PC-3 (cell line): ENCODE measurements around the gene DUOX1. TPM values are rescaled to one million over a fixed set of nuclear protein-coding genes. Genes with fewer than 3 reads are reported as not detected.

Experiments
- ATAC-seq: fragments of 200-7000 bp; cut with Tn5 transposase; 2 replicates; pipeline ENCODE4 v1.9.1; 2020; ENCODE audit warnings: mild to moderate bottlenecking, moderate library complexity
- BruUV-seq: library from RNA; stranded (reverse); fragments of 400-500 nt; replicated peaks from 2 replicates; lab custom pipeline; 2021; lab: Mats Ljungman, UMichigan
- CTCF ChIA-PET: fragments of 300-600 bp; sonication (Branson Sonifier 250); formaldehyde crosslinking; loops from one replicate; lab custom pipeline; 2022; ENCODE audit warnings: antibody characterized with exemption; lab: Charles Lee
- POLR2A ChIA-PET: fragments of 300-600 bp; sonication (Branson Sonifier 250); formaldehyde crosslinking; loops from one replicate; lab custom pipeline; 2022; ENCODE audit warnings: antibody characterized with exemption; ENCODE audit not compliant: unreplicated experiment; lab: Charles Lee
- DNase-seq: peaks from one replicate; pipeline ENCODE4 v3.0.0-alpha.2; 2015
- H2AFZ ChIP-seq: fragments of 300-600 bp; sonication (generic); 2 replicates; pipeline ENCODE4 v1.6.0; 2016; ENCODE audit warnings: antibody characterized with exemption, low read length
- H3F3A ChIP-seq: fragments of 300-600 bp; sonication (generic); one replicate; pipeline ENCODE4 v1.6.0; 2017; ENCODE audit warnings: antibody characterized with exemption, low read length, control low read depth, mild to moderate bottlenecking; ENCODE audit not compliant: unreplicated experiment
- H3K27ac ChIP-seq: fragments of 300-600 bp; sonication (generic); 2 replicates; pipeline ENCODE4 v1.5.1; 2016; ENCODE audit warnings: mild to moderate bottlenecking, low read length
- H3K27me3 ChIP-seq: fragments of 300-600 bp; sonication (generic); 2 replicates; pipeline ENCODE4 v1.6.1; 2016; ENCODE audit warnings: low read length, mixed read lengths
- H3K36me3 ChIP-seq: fragments of 300-600 bp; sonication (generic); 2 replicates; pipeline ENCODE4 v1.6.1; 2016; ENCODE audit warnings: low read depth, mixed run types, low read length, mixed read lengths
- H3K4me1 ChIP-seq: fragments of 300-600 bp; sonication (generic); 2 replicates; pipeline ENCODE4 v1.5.1; 2016; ENCODE audit warnings: low read length; ENCODE audit not compliant: insufficient read depth
- H3K4me2 ChIP-seq: fragments of 300-600 bp; sonication (generic); 2 replicates; pipeline ENCODE4 v1.6.0; 2016; ENCODE audit warnings: low read length
- H3K4me3 ChIP-seq: fragments of 300-600 bp; sonication (generic); 2 replicates; pipeline ENCODE4 v1.5.1; 2016; ENCODE audit warnings: mild to moderate bottlenecking, low read length, mixed read lengths
- H3K79me2 ChIP-seq: fragments of 300-600 bp; sonication (generic); 2 replicates; pipeline ENCODE4 v1.6.1; 2017; ENCODE audit warnings: low read length, mixed read lengths
- H3K9ac ChIP-seq: fragments of 300-600 bp; sonication (generic); 2 replicates; pipeline ENCODE4 v1.6.0; 2016; ENCODE audit warnings: mild to moderate bottlenecking, low read length
- H3K9me2 ChIP-seq: fragments of 300-600 bp; sonication (generic); replicated peaks from 2 replicates; pipeline ENCODE4 v1.6.1; 2016; ENCODE audit warnings: mixed run types, low read length, mixed read lengths
- H3K9me3 ChIP-seq: fragments of 300-600 bp; sonication (generic); 2 replicates; pipeline ENCODE4 v1.6.1; 2016; ENCODE audit warnings: low read length, mixed read lengths
- H4K20me1 ChIP-seq: fragments of 300-600 bp; sonication (generic); 2 replicates; pipeline ENCODE4 v1.6.1; 2016; ENCODE audit warnings: low read length, mixed read lengths
- CTCF ChIP-seq: fragments of 300-600 bp; sonication (generic); conservative IDR thresholded peaks from 2 replicates; pipeline ENCODE4 v1.5.1; 2017; ENCODE audit warnings: antibody characterized with exemption, low read depth, mild to moderate bottlenecking, low read length
- EZH2 ChIP-seq: fragments of 300-600 bp; sonication (generic); IDR thresholded peaks from one replicate; pipeline ENCODE4 v1.6.1; 2017; ENCODE audit warnings: antibody characterized with exemption, mild to moderate bottlenecking, low read length; ENCODE audit not compliant: unreplicated experiment
- EZH2phosphoT487 ChIP-seq: fragments of 300-600 bp; sonication (generic); IDR thresholded peaks from 2 replicates; pipeline ENCODE4 v1.6.1; 2018; ENCODE audit warnings: mild to moderate bottlenecking, antibody characterized with exemption, low read length, borderline replicate concordance
- intact Hi-C: fragments of 100-400 bp; cut with micrococcal nuclease; formaldehyde crosslinking; loops from 2 replicates; pipeline ENCODE4 v1.9.0; 2023
- total RNA-seq: library from RNA; depleted of rRNA; stranded (reverse); fragments of >200 nt; gene quantifications from 2 replicates; pipeline ENCODE4 v1.2.3, GENCODE V29; 2014

DUOX1 gene
- total RNA-seq, 1 experiment from 2014 or later: not detected

GRCh38 chr15:45200799-45201556 lies 71.2 kb downstream of the DUOX1 start:
- POLR2A ChIA-PET: interaction anchor here (0.6 to 0.7 kb wide), 2 partner anchors 32 to 38 kb away, joined by 3 read pairs; no protein-coding TSS in a partner anchor
- H3K4me2 ChIP-seq: peak overlapping the region; percentile 88
- no peaks in the 10 kb centered on the region for H3K9me2 ChIP-seq
- CTCF ChIA-PET: interaction anchor here (1.1 to 5.8 kb wide), 3 partner anchors 38 to 83 kb away, joined by 3 to 36 read pairs (median 8); no protein-coding TSS in a partner anchor
- peak; percentile 91 for DNase-seq
- peak overlapping the region; percentile 93 for H2AFZ ChIP-seq
- TF ChIP-seq CTCF (no peak), EZH2phosphoT487 (no peak), EZH2 (no peak)
- H3K9me3 ChIP-seq: no peaks in the 10 kb centered on the region
- no peaks in the 10 kb centered on the region for H3K36me3 ChIP-seq
- peak overlapping the region; percentile 89 for H3K9ac ChIP-seq
- H3K4me1 ChIP-seq: 0 out of 2 replicates have a peak, but pooled peaks cover 4% of the 10 kb centered on the region
- H3F3A ChIP-seq: peaks cover 3% of the 10 kb centered on the region
- H3K27me3 ChIP-seq: no peaks in the 10 kb centered on the region
- no peaks in the 10 kb centered on the region for H4K20me1 ChIP-seq
- H3K27ac ChIP-seq: peak overlapping the region; percentile 86
- H3K4me3 ChIP-seq: peak overlapping the region; percentile 80
- H3K79me2 ChIP-seq: no peaks in the 10 kb centered on the region
- BruUV-seq: TSS peak; percentile 97
- intact Hi-C loops: loop anchor here (1.0 to 10.0 kb wide), 3 partner anchors 76 to 254 kb away; partner anchors contain the start of genes DUOX1 and DUOXA1
- peak; percentile 36 for ATAC-seq

- H2AFZ ChIP-seq: no peak overlapping the region
- CTCF ChIA-PET: interaction anchor here (1.1 to 5.8 kb wide), 3 partner anchors 39 to 83 kb away, joined by 3 to 36 read pairs (median 8); no protein-coding TSS in a partner anchor
- TF ChIP-seq EZH2phosphoT487 (no peak), EZH2 (no peak), CTCF (no peak)
- intact Hi-C loops: loop anchor here (10.0 kb wide), 2 partner anchors 77 to 253 kb away; partner anchors contain the start of genes DUOX1 and DUOXA1
- H3K9me2 ChIP-seq: no peaks in the 10 kb centered on the region
- peak overlapping the region; percentile 80 for H3K4me3 ChIP-seq
- H4K20me1 ChIP-seq: no peaks in the 10 kb centered on the region
- no peaks in the 10 kb centered on the region for H3K9me3 ChIP-seq
- no peak for DNase-seq
- POLR2A ChIA-PET: interaction anchor here (0.7 kb wide), 1 partner anchor 38 kb away, joined by 3 read pairs; no protein-coding TSS in a partner anchor
- no peak for ATAC-seq
- BruUV-seq: no TSS peak
- H3K27me3 ChIP-seq: no peaks in the 10 kb centered on the region
- H3K27ac ChIP-seq: no peak overlapping the region
- peaks cover 3% of the 10 kb centered on the region for H3F3A ChIP-seq
- no peaks in the 10 kb centered on the region for H3K79me2 ChIP-seq
- peak overlapping the region; percentile 88 for H3K4me2 ChIP-seq
- no peak overlapping the region for H3K9ac ChIP-seq
- no peaks in the 10 kb centered on the region for H3K36me3 ChIP-seq
- 0 out of 2 replicates have a peak, but pooled peaks cover 4% of the 10 kb centered on the region for H3K4me1 ChIP-seq
Measured at GRCh38 chr15:45201557-45201859, 71.7 kb downstream of the DUOX1 start.
